Measurements from ENCODE around the gene DTD1. TPM values are rescaled to one million over a fixed set of nuclear protein-coding genes. Genes with fewer than 3 reads are reported as not detected.

The DTD1 gene
- total and polyA plus RNA-seq, 2 experiments from 2014 or later: 73.3 to 77.7 TPM

GRCh38 chr20:18669241-18670019 is 81.6 kb downstream of the DTD1 start:
- H3K4me1 ChIP-seq (ENCODE audit: insufficient read depth): no peaks in the 10 kb centered on the region
- H3F3A ChIP-seq (ENCODE audit: insufficient read depth): no peaks in the 10 kb centered on the region; the same call in 1 of the 2 replicates
- no peak overlapping the region for H2AFZ ChIP-seq
- no peaks in the 10 kb centered on the region for H3K79me2 ChIP-seq (ENCODE audit: insufficient read depth)
- no peaks in the 10 kb centered on the region for H4K20me1 ChIP-seq (ENCODE audit: insufficient read depth)
- in situ Hi-C loops (cut with MboI): loop anchor here (10.0 kb wide), 1 partner anchor 65 kb away; no protein-coding TSS in a partner anchor
- no peak overlapping the region for H3K9ac ChIP-seq
- H3K4me3 ChIP-seq: no peak overlapping the region
- H3K4me2 ChIP-seq (ENCODE audit: unreplicated experiment): no peak overlapping the region
- H3K9me2 ChIP-seq (ENCODE audit: insufficient read depth): no peaks in the 10 kb centered on the region
- H3K9me3 ChIP-seq (ENCODE audit: low read depth): no peaks in the 10 kb centered on the region
- no peak overlapping the region for H3K27ac ChIP-seq
- H3K27me3 ChIP-seq (replicated peaks; ENCODE audit: insufficient read depth): no peaks in the 10 kb centered on the region
- no peak for TF ChIP-seq EZH2phosphoT487 (IDR thresholded peaks at IDR 0.05; ENCODE audit: insufficient read depth, low read depth)
- TF ChIP-seq EZH2 (IDR thresholded peaks at IDR 0.05; ENCODE audit: insufficient read depth, poor library complexity, severe bottlenecking): no peak
- 0 out of 2 replicates have a peak, but pooled peaks cover 3% of the 10 kb centered on the region for H3K36me3 ChIP-seq (ENCODE audit: low read depth)
- WGBS, 2 experiments (ENCODE audit: low coverage in 1 of 2, low lambda C conversion rate in 2 of 2, missing lambda C conversion rate in 2 of 2): 96 to 98% methylated on average over 15 of the region's 15 CpGs
- no peak for DNase-seq

DNA sequence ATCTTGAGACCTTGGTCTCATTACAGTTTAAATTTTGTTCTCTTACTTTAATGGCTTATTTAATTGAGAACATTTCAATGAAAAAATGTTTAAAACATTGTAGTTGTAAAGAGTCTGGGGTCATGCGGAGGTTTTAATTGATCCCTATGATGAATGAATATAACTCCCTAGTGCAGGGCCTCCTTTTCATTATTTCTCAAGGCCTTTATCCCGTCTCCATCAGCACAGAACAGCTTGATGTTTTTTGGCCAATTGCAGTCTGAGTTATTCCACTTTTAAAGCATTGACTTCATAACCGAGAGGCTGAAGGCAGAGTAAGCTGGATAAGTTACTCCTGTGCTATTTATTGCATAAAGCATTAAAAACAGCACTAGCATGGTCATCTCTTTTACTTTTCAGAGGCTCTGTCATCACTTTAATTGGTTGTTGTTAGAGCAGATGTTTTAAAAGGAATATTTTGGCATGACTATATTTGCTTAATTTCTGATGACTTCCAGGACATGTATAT is 83.4 kb downstream of the DTD1 start:
- Histone ChIP-seq H3K4me2 (ENCODE audit: unreplicated experiment) (no peak overlapping the region), H3K4me3 (no peak overlapping the region), H3K9me3 (ENCODE audit: low read depth) (no peaks in the 10 kb centered on the region), H3K9me2 (ENCODE audit: insufficient read depth) (no peaks in the 10 kb centered on the region), H3K27ac (no peak overlapping the region), H3K9ac (no peak overlapping the region), H3K79me2 (ENCODE audit: insufficient read depth) (no peaks in the 10 kb centered on the region), H3K27me3 (replicated peaks; ENCODE audit: insufficient read depth) (no peaks in the 10 kb centered on the region), H3K4me1 (ENCODE audit: insufficient read depth) (no peaks in the 10 kb centered on the region), H3K36me3 (ENCODE audit: low read depth) (0 out of 2 replicates have a peak, but pooled peaks cover 3% of the 10 kb centered on the region), H4K20me1 (ENCODE audit: insufficient read depth) (no peaks in the 10 kb centered on the region), H3F3A (ENCODE audit: insufficient read depth) (no peaks in the 10 kb centered on the region; the same call in 1 of the 2 replicates), H2AFZ (no peak overlapping the region)
- in situ Hi-C loops (cut with MboI): loop anchor here (10.0 kb wide), 1 partner anchor 64 kb away; no protein-coding TSS in a partner anchor
- TF ChIP-seq EZH2 (IDR thresholded peaks at IDR 0.05; ENCODE audit: insufficient read depth, poor library complexity, severe bottlenecking): no peak
- no peak for TF ChIP-seq EZH2phosphoT487 (IDR thresholded peaks at IDR 0.05; ENCODE audit: insufficient read depth, low read depth)
- 52 to 56% methylated on average over 3 of the region's 3 CpGs for WGBS, 2 experiments (ENCODE audit: low coverage in 1 of 2, low lambda C conversion rate in 2 of 2, missing lambda C conversion rate in 2 of 2)
- no peak for DNase-seq

DNA sequence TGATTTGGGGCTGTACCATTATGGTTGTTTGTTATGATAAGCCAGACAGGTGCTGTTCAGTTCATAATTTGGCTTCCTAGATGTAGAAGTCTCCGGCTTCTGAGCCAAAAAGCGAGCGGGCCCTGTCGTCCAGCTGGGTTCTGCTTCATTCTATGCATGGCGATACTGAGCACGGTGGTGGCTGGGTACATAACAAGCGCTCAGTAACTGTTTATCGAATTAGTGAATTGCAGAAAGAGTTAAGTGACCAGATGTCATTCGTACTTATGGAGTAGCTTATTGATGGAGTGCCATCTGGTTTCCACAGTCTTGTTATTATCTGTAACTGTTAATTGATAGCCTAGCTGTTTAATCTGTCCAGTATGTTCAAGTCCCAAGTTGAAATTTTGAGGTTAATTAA is 85.0 kb downstream of the DTD1 start:
- 0 out of 2 replicates have a peak, but pooled peaks cover 3% of the 10 kb centered on the region for H3K36me3 ChIP-seq (ENCODE audit: low read depth)
- no peaks in the 10 kb centered on the region for H3K27me3 ChIP-seq (replicated peaks; ENCODE audit: insufficient read depth)
- H3K4me1 ChIP-seq (ENCODE audit: insufficient read depth): no peaks in the 10 kb centered on the region
- H3K79me2 ChIP-seq (ENCODE audit: insufficient read depth): no peaks in the 10 kb centered on the region
- H3K4me3 ChIP-seq: no peak overlapping the region
- in situ Hi-C loops (cut with MboI): loop anchor here (10.0 kb wide), 1 partner anchor 62 kb away; no protein-coding TSS in a partner anchor
- no peaks in the 10 kb centered on the region; the same call in 1 of the 2 replicates for H3F3A ChIP-seq (ENCODE audit: insufficient read depth)
- H3K9me3 ChIP-seq (ENCODE audit: low read depth): no peaks in the 10 kb centered on the region
- H3K4me2 ChIP-seq (ENCODE audit: unreplicated experiment): no peak overlapping the region
- no peak overlapping the region for H2AFZ ChIP-seq
- no peak for TF ChIP-seq EZH2 (IDR thresholded peaks at IDR 0.05; ENCODE audit: insufficient read depth, poor library complexity, severe bottlenecking)
- no peaks in the 10 kb centered on the region for H3K9me2 ChIP-seq (ENCODE audit: insufficient read depth)
- no peak overlapping the region for H3K27ac ChIP-seq
- no peak for DNase-seq
- no peak overlapping the region for H3K9ac ChIP-seq
- H4K20me1 ChIP-seq (ENCODE audit: insufficient read depth): no peaks in the 10 kb centered on the region
- WGBS, 2 experiments (ENCODE audit: low coverage in 1 of 2, low lambda C conversion rate in 2 of 2, missing lambda C conversion rate in 2 of 2): 84 to 87% methylated on average over 9 of the region's 9 CpGs

DNA sequence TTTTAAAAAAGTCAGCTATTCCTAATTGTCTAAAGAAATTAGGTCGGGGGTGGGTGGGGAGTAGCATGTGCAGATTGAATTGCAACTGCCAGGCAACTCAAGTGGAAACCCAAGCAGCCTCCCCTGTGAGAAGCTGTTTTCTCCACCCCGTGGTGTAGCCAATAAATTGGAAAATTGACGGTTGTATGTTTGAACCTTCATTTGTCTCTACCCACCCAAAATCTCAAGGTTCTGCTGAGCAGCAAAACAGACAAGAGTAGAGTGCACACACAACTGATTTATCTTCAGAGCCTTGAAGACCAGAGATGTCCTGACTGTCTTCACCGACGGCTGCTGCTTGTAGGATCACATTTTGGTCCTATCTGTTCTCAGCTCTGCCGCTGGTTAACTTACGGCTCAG is 88.5 kb downstream of the DTD1 start:
- WGBS, 2 experiments (ENCODE audit: low coverage in 1 of 2, low lambda C conversion rate in 2 of 2, missing lambda C conversion rate in 2 of 2): 76 to 89% methylated on average over 6 to 7 of the region's 7 CpGs
- H3K79me2 ChIP-seq (ENCODE audit: insufficient read depth): no peaks in the 10 kb centered on the region
- no peaks in the 10 kb centered on the region for H3K36me3 ChIP-seq (ENCODE audit: low read depth)
- H3K9me2 ChIP-seq (ENCODE audit: insufficient read depth): no peaks in the 10 kb centered on the region
- no peak overlapping the region for H2AFZ ChIP-seq
- no peak overlapping the region for H3K27ac ChIP-seq
- no peaks in the 10 kb centered on the region for H4K20me1 ChIP-seq (ENCODE audit: insufficient read depth)
- no peaks in the 10 kb centered on the region for H3K27me3 ChIP-seq (replicated peaks; ENCODE audit: insufficient read depth)
- no peak overlapping the region for H3K4me3 ChIP-seq
- H3K9ac ChIP-seq: no peak overlapping the region
- in situ Hi-C loops (cut with MboI): loop anchor here (10.0 kb wide), 1 partner anchor 58 kb away; no protein-coding TSS in a partner anchor
- no peaks in the 10 kb centered on the region for H3K4me1 ChIP-seq (ENCODE audit: insufficient read depth)
- H3K4me2 ChIP-seq (ENCODE audit: unreplicated experiment): no peak overlapping the region
- H3K9me3 ChIP-seq (ENCODE audit: low read depth): no peaks in the 10 kb centered on the region
- DNase-seq: no peak
- no peak for TF ChIP-seq EZH2phosphoT487 (IDR thresholded peaks at IDR 0.05; ENCODE audit: insufficient read depth, low read depth)
- TF ChIP-seq EZH2 (IDR thresholded peaks at IDR 0.05; ENCODE audit: insufficient read depth, poor library complexity, severe bottlenecking): no peak
- H3F3A ChIP-seq (ENCODE audit: insufficient read depth): no peaks in the 10 kb centered on the region; the same call in 1 of the 2 replicates
